Stimulated activated CD8-positive, alpha-beta memory T cell treated with anti-CD3 and anti-CD28 coated beads, Interleukin-4, amount 100 ng/mL, for 4 hours (primary cell): ENCODE measurements around the gene DACH1.

ENCODE experiments used
- DNase-seq, 2 donors: peaks; one replicate each; pipeline ENCODE4 v3.0.0-alpha.2; 2020; ENCODE audit warnings: low read depth in 2 of 2, low spot score in 1 of 2

Gene DACH1

GRCh38 chr13:71591374-71591773 is 275.6 kb downstream of the DACH1 start:
- DNase-seq: no peak

DNA sequence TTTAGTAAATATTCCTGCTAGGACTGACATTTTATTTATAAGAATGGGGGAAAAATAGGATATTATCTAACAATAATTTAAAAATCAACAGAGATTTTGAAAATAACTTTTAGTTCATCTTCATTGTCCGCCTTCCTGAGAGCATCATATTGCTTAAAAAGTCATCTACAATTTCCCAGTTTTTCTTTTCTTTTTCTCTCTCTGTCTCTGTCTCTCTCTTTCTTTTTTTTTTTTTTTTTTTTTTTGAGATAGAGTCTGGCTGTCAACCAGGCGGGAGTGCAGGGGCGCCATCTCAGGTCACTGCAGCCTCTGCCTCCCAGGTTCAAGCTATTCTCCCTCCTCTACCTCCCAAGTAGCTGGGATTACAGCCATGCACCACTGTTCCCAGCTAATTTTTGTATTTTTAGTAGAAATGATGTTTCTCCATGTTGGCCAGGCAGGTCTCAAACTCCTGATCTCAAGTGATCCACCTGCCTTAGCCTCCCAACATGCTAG is 276.3 kb downstream of the DACH1 start:
- DNase-seq: no peak

GRCh38 chr13:71589032-71589431 is 278.0 kb downstream of the DACH1 start:
- DNase-seq: no peak

DNA sequence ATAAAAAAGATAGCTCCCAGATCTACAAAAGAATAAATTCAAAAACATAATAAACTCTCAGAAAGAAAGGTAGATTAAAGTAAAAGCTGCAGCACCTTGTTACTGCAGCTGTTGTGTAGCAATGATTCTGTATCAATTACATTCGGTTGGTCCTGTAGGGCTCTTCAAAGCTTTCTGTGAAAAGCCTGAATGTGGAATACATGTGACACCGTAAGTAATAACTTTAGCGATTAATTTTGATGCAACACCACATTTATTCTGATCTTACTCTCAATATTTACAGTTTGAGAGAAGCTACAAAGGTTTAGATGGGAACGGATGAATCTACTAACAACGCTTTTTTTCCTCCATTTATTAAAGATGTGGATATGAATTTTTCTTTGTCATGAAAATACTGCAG is 279.2 kb downstream of the DACH1 start:
- no peak for DNase-seq

- DNase-seq: no peak
Observed at GRCh38 chr13:71587193-71587592, 279.8 kb downstream of the DACH1 start.

GRCh38 chr13:71583581-71583980 is 283.4 kb downstream of the DACH1 start:
- no peak for DNase-seq

GRCh38 chr13:71580614-71581013 is 286.4 kb downstream of the DACH1 start:
- DNase-seq: no peak

- no peak for DNase-seq
Observed at GRCh38 chr13:71578048-71578447, 289.0 kb downstream of the DACH1 start.

DNA sequence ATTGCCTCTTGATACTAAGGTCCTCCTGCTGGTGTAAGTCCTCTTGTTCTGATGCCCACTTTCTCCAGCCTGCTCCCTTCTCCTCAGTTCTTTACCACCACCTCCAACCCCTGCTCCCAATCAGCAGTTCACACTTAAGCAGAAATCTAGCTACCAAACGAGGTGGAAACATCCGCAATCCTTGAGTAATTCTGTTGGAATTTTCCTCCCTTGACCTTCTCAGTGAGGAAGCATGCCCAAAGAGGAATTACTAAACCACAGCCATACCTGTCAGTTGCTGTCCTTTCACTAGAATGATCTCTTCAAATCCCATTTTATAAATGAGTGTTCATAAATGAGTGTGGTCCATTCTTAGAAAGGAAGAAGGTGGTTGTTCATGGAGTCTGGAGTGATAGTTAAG is 289.9 kb downstream of the DACH1 start:
- no peak for DNase-seq

DNA sequence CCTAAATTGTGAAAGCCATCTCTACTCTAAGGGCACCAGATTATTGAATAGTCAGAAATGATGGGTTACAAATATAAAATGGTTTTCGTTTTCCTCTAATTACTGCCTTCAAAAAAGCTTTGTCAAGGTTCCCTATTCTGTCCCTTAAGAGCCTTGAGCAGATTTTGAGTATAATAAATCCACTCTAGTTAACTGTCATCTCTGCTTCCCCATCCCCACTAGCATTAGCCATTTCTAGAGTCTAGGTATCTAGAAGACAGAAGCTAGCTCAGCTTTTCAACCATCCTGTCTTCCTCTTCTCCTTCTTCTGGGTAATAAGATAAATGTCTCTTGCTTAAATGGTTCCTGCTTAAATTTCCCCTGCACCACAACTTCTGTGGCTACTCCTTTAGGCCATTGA is 290.4 kb downstream of the DACH1 start:
- no peak for DNase-seq

DNA sequence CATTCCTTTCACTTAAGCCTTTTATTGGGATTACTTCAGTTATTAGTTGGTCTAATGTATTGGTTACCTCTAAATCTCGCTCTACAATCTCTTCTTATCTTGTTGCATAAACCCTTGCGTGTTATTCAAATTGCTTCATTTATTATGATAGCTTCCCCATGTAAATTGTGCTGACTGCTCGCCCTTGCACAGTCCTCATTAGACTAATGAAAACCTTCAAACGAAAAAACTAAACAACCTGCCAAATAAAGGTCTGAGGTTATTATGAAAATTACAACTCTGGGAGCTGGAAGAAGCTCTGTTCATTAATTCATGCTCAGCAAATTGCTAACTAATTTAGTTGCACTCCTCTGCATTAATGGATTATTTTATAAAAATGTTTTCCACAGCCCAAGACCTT is 320.1 kb downstream of the DACH1 start:
- no peak for DNase-seq

- no peak for DNase-seq
Observed at GRCh38 chr13:71540098-71540497, 326.9 kb downstream of the DACH1 start.

DNA sequence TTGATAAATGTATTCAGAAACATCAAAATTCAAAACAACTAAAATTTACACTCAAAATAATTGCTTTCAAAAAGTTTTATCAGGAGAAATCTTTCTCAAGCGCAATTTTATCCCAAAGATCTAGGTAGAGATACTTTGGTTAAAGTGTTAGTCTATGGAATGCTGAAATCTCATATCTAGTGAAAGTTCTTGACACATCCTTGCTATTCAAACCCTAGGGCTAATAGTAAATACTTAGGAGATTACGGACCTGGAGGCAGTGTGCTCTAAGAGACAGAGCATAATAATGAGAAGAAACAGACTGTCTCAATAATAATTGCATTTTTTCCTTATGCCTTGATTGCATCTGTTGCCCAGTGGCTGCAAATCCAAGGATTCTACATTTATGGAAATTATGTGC is 330.8 kb downstream of the DACH1 start:
- DNase-seq: no peak

GRCh38 chr13:71524613-71525304 is 342.2 kb downstream of the DACH1 start:
- no peak for DNase-seq

DNA sequence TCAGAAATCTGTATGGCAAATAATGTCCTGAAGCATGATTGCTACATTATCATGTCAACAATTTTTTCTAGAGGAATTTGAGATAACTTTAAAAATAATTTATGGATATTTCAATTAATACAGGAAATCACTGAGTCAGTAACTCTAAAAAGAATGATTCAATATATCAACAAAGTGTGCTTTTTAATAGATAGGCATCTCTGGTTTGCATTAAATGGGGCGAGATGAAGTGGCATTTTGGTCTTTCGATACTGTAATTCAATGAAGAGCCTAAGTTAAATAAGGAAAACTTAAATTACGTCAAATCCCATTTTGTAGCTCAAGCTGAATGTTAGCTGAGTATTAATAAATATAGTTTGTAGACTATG is 342.8 kb downstream of the DACH1 start:
- no peak for DNase-seq

DNA sequence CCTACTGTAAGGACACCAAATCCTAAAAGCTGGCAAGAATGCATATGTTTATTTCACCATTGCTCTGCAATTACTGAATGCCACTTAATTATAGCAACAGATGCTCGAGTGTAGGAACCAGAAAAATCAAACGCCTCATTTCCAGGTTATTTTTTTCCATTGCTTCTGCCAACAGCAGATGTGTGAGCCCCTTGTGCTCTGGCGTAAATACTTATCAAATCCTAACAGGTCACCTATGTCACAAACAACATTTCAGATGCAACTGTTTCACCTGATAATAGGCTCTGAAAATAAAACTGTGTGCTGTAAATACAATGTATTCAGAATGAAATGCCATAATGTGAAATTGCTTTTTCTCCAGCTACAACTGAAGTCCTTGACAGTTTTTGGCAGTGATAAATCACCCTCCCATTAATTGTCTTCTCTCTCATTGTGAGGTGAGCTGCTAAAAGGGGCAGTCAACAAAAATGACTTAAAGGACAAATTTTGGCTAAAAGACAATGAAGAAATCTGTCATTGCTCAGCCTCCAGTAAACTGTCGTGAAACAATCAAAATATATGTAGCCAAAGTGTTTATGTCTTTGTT is 344.0 kb downstream of the DACH1 start:
- DNase-seq: no peak

GRCh38 chr13:71517004-71517403 is 350.0 kb downstream of the DACH1 start:
- DNase-seq: no peak

DNA sequence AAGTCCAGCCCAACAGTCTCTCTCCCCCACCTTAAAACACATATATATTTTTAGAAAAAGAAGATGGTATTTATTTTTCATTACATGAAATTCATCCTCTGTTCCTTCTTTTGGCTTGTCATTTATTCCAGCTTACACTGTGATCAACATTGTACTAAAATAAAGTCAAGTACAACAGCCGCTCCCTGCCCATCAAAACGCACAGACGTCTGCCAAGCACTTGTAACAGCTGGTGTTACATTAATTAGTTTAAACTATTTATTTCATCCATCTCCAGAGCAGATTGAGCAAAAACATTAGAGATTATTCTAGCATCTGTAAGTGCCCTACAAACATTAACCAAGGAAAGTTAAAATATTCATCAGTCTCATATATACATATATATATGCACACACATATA is 350.5 kb downstream of the DACH1 start:
- no peak for DNase-seq

GRCh38 chr13:71515744-71516038 is 351.3 kb downstream of the DACH1 start:
- DNase-seq: no peak

DNA sequence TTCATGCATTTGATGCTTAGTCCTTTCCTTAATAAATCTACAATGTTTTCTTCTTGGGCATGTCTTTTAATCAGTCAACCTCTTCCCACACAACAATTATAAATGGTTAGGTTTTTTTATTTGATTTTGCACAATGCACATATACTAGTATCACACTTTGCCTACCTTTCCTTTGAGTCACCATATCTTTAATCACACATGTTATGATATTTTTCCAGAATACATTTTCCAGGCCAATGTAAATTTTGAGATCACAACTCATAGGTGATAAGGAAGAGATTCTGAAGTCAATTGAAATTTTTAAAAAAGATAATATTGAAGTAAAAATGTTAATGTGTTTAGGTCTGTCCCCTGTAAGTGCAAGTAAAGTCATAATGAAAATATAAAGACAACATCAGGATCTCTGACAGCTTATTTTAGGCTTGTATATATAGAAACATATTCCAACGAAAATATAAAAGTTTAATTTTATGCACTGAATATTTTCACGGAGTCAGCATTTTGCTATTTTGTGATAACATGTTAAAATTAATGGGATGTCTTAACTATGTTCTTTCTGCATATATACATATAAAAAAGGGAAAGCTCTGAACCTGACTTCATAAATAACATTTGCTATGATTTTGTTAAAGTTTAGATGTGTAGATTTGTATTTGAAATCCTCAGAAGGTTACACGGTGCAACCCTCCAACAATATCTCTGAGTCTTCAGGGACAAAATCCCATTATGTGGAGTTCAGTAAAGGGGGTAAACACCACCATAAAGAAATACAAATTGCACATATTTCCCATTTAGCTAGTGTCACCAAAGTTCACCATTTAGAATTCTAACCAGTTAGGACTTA is 351.9 kb downstream of the DACH1 start:
- DNase-seq: no peak

GRCh38 chr13:71513411-71514033 is 353.5 kb downstream of the DACH1 start:
- no peak for DNase-seq

DNA sequence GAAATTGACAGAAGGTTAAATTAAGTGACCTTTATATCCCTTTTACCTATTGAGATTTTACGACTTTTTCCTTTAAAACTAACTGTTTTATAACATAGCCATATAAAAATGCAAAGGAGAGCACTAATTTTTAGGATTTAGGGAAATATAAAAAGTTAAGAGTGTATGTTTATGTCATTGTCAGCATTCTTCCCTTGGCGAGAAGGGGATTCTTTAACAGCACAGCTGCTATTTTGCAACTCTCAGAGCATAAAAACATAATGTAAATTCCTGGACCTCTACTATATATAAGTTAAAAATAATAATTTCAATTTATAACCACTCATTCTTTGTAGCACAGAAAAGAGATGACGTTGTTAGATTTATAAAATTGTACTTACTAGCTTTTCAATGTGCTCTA is 363.2 kb downstream of the DACH1 start:
- DNase-seq: no peak
